Esophagus squamous epithelium (tissue), 5 donors: ENCODE results near the gene LYSET. TPM values are rescaled to one million over a fixed set of nuclear protein-coding genes. Genes with fewer than 3 reads are reported as not detected.
"Not testable (repeated sequence)": the region's sequence is repeated elsewhere in the genome, so short reads cannot be mapped to it uniquely, and the experiment has no call there.

Experiments used
- DNase-seq: peaks from one replicate; lab custom pipeline; 2025; lab: John Stamatoyannopoulos, UW
- H3K27ac ChIP-seq, 4 donors: fragments of 200-600 bp; sonication (generic); one replicate each; pipeline ENCODE4 v1.5.1; 2016 to 2019; ENCODE audit warnings: mild to moderate bottlenecking in 1 of 4
- H3K27me3 ChIP-seq, 4 donors: fragments of 200-600 bp; sonication (generic); 1 replicate in 3 of 4; 2 replicates in 1 of 4; pipeline versions ENCODE4 v1.5.1 to v1.6.0; 2017 to 2021; ENCODE audit warnings: antibody characterized with exemption in 1 of 4
- H3K36me3 ChIP-seq, 3 donors: fragments of 200-600 bp; sonication (generic); one replicate each; pipeline ENCODE4 v1.5.1; 2016 to 2019
- H3K4me1 ChIP-seq, 3 donors: fragments of 200-600 bp; sonication (generic); one replicate each; pipeline ENCODE4 v1.5.1; 2017 to 2019
- H3K4me3 ChIP-seq, 4 donors: fragments of 200-600 bp; sonication (generic); 1 replicate in 3 of 4; 2 replicates in 1 of 4; pipeline ENCODE4 v1.5.1; 2016 to 2019; ENCODE audit warnings: mild to moderate bottlenecking in 2 of 4, moderate library complexity in 1 of 4
- H3K9me3 ChIP-seq, 3 donors: fragments of 200-600 bp; sonication (generic); one replicate each; pipeline ENCODE4 v1.5.1; 2016 to 2019
- POLR2A ChIP-seq, 4 donors: fragments of 450-650 bp; IDR thresholded peaks; one replicate each; pipeline ENCODE4 v1.6.1; 2017; ENCODE audit warnings: antibody characterized with exemption in 4 of 4, mild to moderate bottlenecking in 4 of 4, moderate library complexity in 3 of 4
- WGBS, 2 donors: methylation state at CpG; one replicate each; pipeline ENCODE4 v1.1.5; 2018; 5-methylcytosine and 5-hydroxymethylcytosine counted together
- intact Hi-C: fragments of 100-400 bp; cut with DNase I; formaldehyde crosslinking; loops from one replicate; pipeline ENCODE4 v1.15.0; 2022
- total RNA-seq, 4 donors: library from RNA; depleted of rRNA; stranded (reverse); fragments of >200 nt; gene quantifications; one replicate each; pipeline ENCODE4 v1.1.0, GENCODE V29; 2016
- TF ChIP-seq, protein P1 (sequence below), 6 experiments: fragments of 450-650 bp in 4 of 6; fragments of 200-600 bp in 2 of 6; sonication (generic) in 2 of 6; IDR thresholded peaks; one replicate each; pipeline ENCODE4 v1.5.1; 2016 to 2019; ENCODE audit warnings: antibody characterized with exemption in 6 of 6, mild to moderate bottlenecking in 4 of 6, moderate library complexity in 4 of 6
- donor health status: DM: yes; HTN: yes; CAD: no.

Gene LYSET
- total RNA-seq, 4 donors from 2014 or later: 1.4 to 6.5 (median 4.7) TPM

DNA sequence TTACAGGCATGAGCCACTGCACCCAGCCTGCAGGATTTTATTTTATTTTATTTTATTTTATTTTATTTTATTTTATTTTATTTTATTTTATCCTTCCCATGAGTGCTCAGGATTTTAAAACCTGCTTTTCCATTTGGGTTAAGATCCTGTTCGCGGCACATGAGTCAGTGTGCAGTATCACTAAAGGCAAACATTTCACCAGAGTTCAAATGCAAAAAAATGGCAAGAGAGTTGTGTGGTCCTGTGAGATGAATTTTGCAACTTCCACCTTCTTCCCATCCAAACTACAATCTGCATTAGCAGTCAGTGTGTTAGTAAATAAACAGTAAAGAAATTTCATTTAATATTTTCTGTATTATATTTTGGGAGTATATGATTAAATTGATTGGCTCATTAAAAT lies 29.4 kb upstream of the LYSET start:
- DNase-seq: no peak
- TF ChIP-seq, protein P1, sequence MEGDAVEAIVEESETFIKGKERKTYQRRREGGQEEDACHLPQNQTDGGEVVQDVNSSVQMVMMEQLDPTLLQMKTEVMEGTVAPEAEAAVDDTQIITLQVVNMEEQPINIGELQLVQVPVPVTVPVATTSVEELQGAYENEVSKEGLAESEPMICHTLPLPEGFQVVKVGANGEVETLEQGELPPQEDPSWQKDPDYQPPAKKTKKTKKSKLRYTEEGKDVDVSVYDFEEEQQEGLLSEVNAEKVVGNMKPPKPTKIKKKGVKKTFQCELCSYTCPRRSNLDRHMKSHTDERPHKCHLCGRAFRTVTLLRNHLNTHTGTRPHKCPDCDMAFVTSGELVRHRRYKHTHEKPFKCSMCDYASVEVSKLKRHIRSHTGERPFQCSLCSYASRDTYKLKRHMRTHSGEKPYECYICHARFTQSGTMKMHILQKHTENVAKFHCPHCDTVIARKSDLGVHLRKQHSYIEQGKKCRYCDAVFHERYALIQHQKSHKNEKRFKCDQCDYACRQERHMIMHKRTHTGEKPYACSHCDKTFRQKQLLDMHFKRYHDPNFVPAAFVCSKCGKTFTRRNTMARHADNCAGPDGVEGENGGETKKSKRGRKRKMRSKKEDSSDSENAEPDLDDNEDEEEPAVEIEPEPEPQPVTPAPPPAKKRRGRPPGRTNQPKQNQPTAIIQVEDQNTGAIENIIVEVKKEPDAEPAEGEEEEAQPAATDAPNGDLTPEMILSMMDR (IDR thresholded peaks at IDR 0.05): no peak
- no peak for TF ChIP-seq POLR2A (IDR thresholded peaks at IDR 0.05)
- no peaks in the 10 kb centered on the region for H3K27me3 ChIP-seq
- no peak overlapping the region for H3K4me3 ChIP-seq
- peaks cover 0 to 6% (median 0%) of the 10 kb centered on the region in 3 donors for H3K4me1 ChIP-seq
- intact Hi-C loops: no loop called here
- no peak overlapping the region for H3K27ac ChIP-seq
- H3K9me3 ChIP-seq: no peaks in the 10 kb centered on the region
- H3K36me3 ChIP-seq: no peaks in the 10 kb centered on the region
- 67 to 71% methylated on average over 2 of the region's 2 CpGs for WGBS, 2 donors

DNA sequence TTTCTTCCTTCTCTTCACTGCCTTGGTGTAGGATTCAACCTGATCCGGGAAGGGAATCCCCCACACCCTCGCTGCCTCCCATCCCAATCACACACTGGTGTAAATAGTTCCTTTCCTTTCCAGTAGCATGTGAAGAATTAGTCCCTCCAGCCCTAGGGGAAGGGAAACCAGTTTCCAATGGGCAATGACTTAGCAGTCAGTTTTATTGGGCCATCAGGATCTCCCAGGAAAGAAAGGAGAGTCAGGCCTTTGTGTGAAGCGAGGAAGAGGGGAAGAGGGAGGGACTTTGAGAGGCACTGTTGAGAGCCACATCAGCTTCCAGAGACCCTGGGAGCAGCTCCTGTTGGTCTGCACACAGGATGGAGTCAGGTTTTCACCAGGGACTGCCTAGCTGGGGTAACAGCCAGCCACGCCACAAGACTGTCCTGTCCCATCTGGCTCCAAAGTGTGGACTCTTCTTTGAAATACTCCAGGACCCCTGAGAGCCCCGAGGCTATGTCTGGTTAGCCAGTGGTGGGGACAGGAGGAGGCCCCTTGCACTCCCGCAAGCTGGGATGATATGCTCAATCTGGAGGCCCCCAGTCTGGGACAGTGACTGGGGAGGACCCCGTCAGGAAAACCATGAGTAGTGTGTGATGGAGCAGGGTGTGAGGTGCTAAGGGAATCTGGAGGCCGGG lies 28.3 kb upstream of the LYSET start:
- Histone ChIP-seq H3K9me3 (no peaks in the 10 kb centered on the region), H3K27ac (no peak overlapping the region), H3K4me1 (no peaks in the 10 kb centered on the region), H3K36me3 (no peaks in the 10 kb centered on the region), H3K27me3 (no peaks in the 10 kb centered on the region), H3K4me3 (no peak overlapping the region)
- WGBS, 2 donors: 69 to 74% methylated on average over 3 to 4 of the region's 8 CpGs
- no peak for TF ChIP-seq POLR2A (IDR thresholded peaks at IDR 0.05)
- TF ChIP-seq, protein P1 (IDR thresholded peaks at IDR 0.05): no peak
- intact Hi-C loops: no loop called here
- DNase-seq: no peak

DNA sequence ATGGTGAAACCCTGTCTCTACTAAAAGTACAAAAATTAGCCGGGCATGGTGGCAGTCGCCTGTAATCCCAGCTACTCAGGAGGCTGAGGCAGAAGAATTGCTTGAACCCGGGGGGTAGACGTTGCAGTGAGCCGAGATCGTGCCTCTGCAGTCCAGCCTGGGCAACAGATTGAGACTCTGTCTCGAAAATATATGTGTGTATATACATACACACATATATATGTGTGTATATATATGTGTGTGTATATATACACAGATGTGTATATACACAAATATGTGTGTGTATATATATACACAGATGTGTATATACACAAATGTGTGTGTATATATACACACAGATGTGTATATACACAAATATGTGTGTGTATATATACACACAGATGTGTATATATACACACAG lies 26.8 kb upstream of the LYSET start:
- H3K4me3 ChIP-seq, DNase-seq, H3K27me3 ChIP-seq, H3K4me1 ChIP-seq, H3K27ac ChIP-seq, H3K36me3 ChIP-seq, intact Hi-C loops, H3K9me3 ChIP-seq: not testable (repeated sequence)
- WGBS, 2 donors: 86 to 90% methylated on average over 7 of the region's 7 CpGs

DNA sequence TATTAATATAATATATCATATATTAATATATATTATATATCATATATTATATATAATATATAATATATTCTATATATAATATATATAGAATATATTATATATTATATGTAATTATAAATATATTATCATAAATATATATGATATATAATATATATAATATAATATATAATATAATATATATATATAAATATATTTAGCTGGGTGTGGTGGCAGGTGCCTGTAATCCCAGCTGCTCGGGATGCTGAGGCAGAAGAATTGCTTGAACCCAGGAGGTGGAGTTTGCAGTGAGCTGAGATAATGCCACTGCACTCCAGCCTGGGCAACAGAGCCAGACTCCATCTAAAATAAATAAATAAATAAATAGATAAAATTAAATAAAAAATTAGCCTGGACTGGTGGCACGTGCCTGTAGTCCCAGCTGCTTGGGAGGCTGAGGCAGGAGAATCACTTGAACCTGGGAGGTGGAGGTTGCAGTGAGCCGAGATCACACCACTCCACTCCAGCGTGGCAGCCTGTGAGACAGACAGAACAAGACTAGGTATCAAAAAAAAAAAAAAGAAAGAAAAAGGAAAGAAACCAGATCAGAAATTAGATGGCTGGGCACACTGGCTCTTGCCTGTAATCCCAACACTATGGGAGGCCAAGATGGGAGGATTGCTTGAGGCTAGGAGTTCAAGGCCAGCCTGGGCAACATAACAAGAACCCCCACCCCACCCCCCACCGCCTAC lies 25.3 kb upstream of the LYSET start:
- DNase-seq, H3K4me1 ChIP-seq, H3K4me3 ChIP-seq, H3K27me3 ChIP-seq, H3K27ac ChIP-seq, intact Hi-C loops, H3K36me3 ChIP-seq, H3K9me3 ChIP-seq: not testable (repeated sequence)
- 56 to 60% methylated on average over 5 of the region's 5 CpGs for WGBS, 2 donors

DNA sequence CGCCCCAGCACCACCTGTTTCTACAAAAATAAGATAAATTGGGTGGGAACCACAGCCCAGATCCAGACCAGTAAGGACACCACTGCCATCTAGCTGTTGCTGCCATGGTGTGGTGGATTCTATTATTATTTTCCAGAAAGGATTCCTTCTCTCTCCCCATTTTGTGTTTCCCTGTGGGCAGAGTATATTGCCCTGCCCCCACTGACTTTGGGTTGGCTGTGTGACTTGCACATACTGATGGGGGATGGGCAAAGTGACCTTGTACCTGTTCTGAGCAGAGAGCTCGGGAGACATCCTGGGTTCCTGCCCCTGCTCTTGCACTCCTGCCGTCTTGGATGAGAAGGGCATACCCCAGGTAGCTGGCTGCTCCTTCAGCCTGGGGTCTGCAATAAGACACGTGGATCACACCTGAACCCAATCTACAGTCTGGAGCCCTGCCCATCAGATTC lies 24.7 kb upstream of the LYSET start:
- Histone ChIP-seq H3K9me3 (no peaks in the 10 kb centered on the region), H3K4me3 (no peak overlapping the region), H3K36me3 (no peaks in the 10 kb centered on the region), H3K27me3 (no peaks in the 10 kb centered on the region), H3K27ac (no peak overlapping the region), H3K4me1 (no peaks in the 10 kb centered on the region)
- no peak for TF ChIP-seq POLR2A (IDR thresholded peaks at IDR 0.05)
- TF ChIP-seq, protein P1 (IDR thresholded peaks at IDR 0.05): peak in 2 of 6 experiments; percentile 7 to 29
- intact Hi-C loops: no loop called here
- WGBS, 2 donors: 0 to 42% methylated on average over 1 to 2 of the region's 4 CpGs
- no peak for DNase-seq

DNA sequence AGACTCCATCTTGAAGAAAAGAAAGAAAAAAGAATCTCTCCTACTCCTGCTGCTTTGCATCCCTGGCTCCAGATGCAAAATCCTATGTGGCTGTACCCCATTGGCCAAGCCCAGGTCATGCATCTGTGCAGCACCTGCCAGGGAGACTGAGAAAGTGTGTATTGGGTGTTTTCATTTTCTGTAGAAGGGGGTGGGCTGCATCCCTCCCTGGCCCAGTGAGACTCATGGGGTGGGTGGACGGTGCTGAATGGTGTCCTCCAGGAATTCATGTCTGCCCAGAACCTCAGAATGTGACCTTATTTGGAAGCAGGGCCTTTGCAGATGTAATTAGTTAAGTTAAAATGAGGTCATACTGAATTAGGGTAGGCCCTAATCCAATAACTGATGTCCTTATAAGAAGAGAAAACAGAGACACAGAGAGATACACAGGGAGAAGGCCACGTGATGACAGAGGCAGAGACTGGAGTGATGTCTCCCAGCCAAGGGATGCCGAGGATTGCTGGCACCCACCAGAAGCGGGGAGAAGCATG lies 23.6 kb upstream of the LYSET start:
- H3K4me3 ChIP-seq: no peak overlapping the region
- DNase-seq: no peak
- 65 to 66% methylated on average over 4 of the region's 4 CpGs for whole genome bisulfite sequencing, 2 donors
- no peaks in the 10 kb centered on the region for H3K36me3 ChIP-seq
- H3K9me3 ChIP-seq: no peaks in the 10 kb centered on the region
- no peaks in the 10 kb centered on the region for H3K27me3 ChIP-seq
- H3K4me1 ChIP-seq: no peaks in the 10 kb centered on the region
- H3K27ac ChIP-seq: no peak overlapping the region
- TF ChIP-seq, protein P1 (IDR thresholded peaks at IDR 0.05): no peak
- TF ChIP-seq POLR2A (IDR thresholded peaks at IDR 0.05): no peak
- intact Hi-C loops: no loop called here
